HT-29 (cell line): Measurements from ENCODE around the gene KIR2DL4. TPM values are rescaled to one million over a fixed set of nuclear protein-coding genes. Genes with fewer than 3 reads are reported as not detected.

ENCODE experiments used
- small RNA-seq: library from RNA; depleted of rRNA; stranded (forward); fragments of <200 nt; gene quantifications from one replicate; pipeline ENCODE3, GENCODE V24; 2014
- total RNA-seq: library from RNA; depleted of rRNA; stranded (reverse); fragments of >200 nt; shearing (Covaris generic); gene quantifications from 2 replicates; pipeline ENCODE4 v1.2.3, GENCODE V29; 2014; rRNA removed

KIR2DL4 gene
- total RNA-seq, 1 experiment from 2014 or later, result not detected

Small RNAs within 50 kb of the gene (small RNA-seq; reads per million reads assigned to genes)
- gene KIR3DP1, result not detected

Other genes starting within 250 kb of the KIR2DL4 start
- not detected in 2 replicates for gene LILRA2, start 229.8 kb upstream of the KIR2DL4 start, total RNA-seq
- gene LILRA1, start 210.0 kb upstream of the KIR2DL4 start, total RNA-seq, result not detected in 2 replicates
- gene LILRB1, start 173.1 kb upstream of the KIR2DL4 start, total RNA-seq, result not detected in 2 replicates
- not detected in 2 replicates for gene LILRB4, start 140.6 kb upstream of the KIR2DL4 start, total RNA-seq
- gene KIR3DL3, start 79.2 kb upstream of the KIR2DL4 start, total RNA-seq, result not detected in 2 replicates
- not detected in 2 replicates for gene KIR2DL3, start 65.1 kb upstream of the KIR2DL4 start, total RNA-seq
- gene KIR2DL1, start 33.8 kb upstream of the KIR2DL4 start, total RNA-seq, result not detected in 2 replicates
- not detected in 2 replicates for gene KIR3DL1, start 12.9 kb downstream of the KIR2DL4 start, total RNA-seq
- not detected in 2 replicates for gene KIR2DS4, start 29.1 kb downstream of the KIR2DL4 start, total RNA-seq
- not detected in 2 replicates for gene KIR3DL2, start 46.8 kb downstream of the KIR2DL4 start, total RNA-seq
- not detected in 2 replicates for gene FCAR, start 70.6 kb downstream of the KIR2DL4 start, total RNA-seq
- not detected in 2 replicates for gene NCR1, start 102.5 kb downstream of the KIR2DL4 start, total RNA-seq
- gene NLRP7, start 143.9 kb downstream of the KIR2DL4 start, total RNA-seq, result not detected in 2 replicates
- not detected in 2 replicates for gene NLRP2, start 162.8 kb downstream of the KIR2DL4 start, total RNA-seq
- 0.05 TPM in 1 of 2 replicates, not detected in the other for gene GP6, start 234.7 kb downstream of the KIR2DL4 start, total RNA-seq